Prostate gland (tissue), 2 donors: Measurements from ENCODE around the gene BTNL2.

ENCODE experiments used
- CTCF ChIP-seq, 4 experiments: fragments of 200-600 bp in 2 of 4; fragments of 450-650 bp in 2 of 4; sonication (generic) in 2 of 4; IDR thresholded peaks; 1 replicate in 3 of 4; 2 replicates in 1 of 4; pipeline ENCODE4 v1.5.1; 2016 to 2019; ENCODE audit warnings: antibody characterized with exemption in 4 of 4, mild to moderate bottlenecking in 2 of 4, moderate library complexity in 2 of 4
- POLR2A ChIP-seq: fragments of 450-650 bp; IDR thresholded peaks from one replicate; pipeline ENCODE4 v1.6.1; 2016; ENCODE audit warnings: antibody characterized with exemption, mild to moderate bottlenecking
- POLR2AphosphoS5 ChIP-seq: sonication (generic); formaldehyde crosslinking; IDR thresholded peaks from one replicate; pipeline ENCODE4 v1.6.1; 2017; ENCODE audit warnings: antibody characterized with exemption

GRCh38 chr6:32447932-32448331 lies 41.0 kb upstream of the BTNL2 start:
- TF ChIP-seq CTCF (IDR thresholded peaks at IDR 0.05) (no peak), POLR2A (no peak), POLR2AphosphoS5 (no peak)
